Testis (tissue), 2 donors: ENCODE data around the gene NBPF11.
"Not testable (repeated sequence)": the region's sequence is repeated elsewhere in the genome, so short reads cannot be mapped to it uniquely, and the experiment has no call there.

Source experiments
- CTCF ChIP-seq, 3 experiments: fragments of 450-650 bp in 2 of 3; fragments of 200-600 bp in 1 of 3; sonication (generic) in 1 of 3; IDR thresholded peaks; one replicate each; pipeline ENCODE4 v1.5.1; 2016 to 2019; ENCODE audit warnings: antibody characterized with exemption in 3 of 3, mild to moderate bottlenecking in 2 of 3, moderate library complexity in 1 of 3
- POLR2A ChIP-seq: fragments of 450-650 bp; IDR thresholded peaks from one replicate; pipeline ENCODE4 v1.6.1; 2017; ENCODE audit warnings: antibody characterized with exemption, mild to moderate bottlenecking, moderate library complexity

- not testable (repeated sequence) for TF ChIP-seq CTCF (IDR thresholded peaks at IDR 0.05); POLR2A
Observed at GRCh38 chr1:148197396-148197795, 45.3 kb upstream of the NBPF11 start.
